K562 (cell line): Measurements from ENCODE around the gene PRXL2B. TPM values are rescaled to one million over a fixed set of nuclear protein-coding genes. Genes with fewer than 3 reads are reported as not detected.

Source experiments
- ATAC-seq: fragments of 200-7000 bp; cut with Tn5 transposase; 3 replicates; pipeline ENCODE4 v1.9.1; 2020; ENCODE audit warnings: moderate library complexity
- BruUV-seq: library from RNA; stranded (reverse); fragments of 400-500 nt; replicated peaks from 2 replicates; lab custom pipeline; 2021; lab: Mats Ljungman, UMichigan
- CTCF ChIA-PET: fragments of 300-600 bp; formaldehyde crosslinking; extraction: SDS; loops from one replicate; lab custom pipeline; 2021; ENCODE audit warnings: low intra/inter-chr PET ratio; lab: Yijun Ruan, JAX
- POLR2A ChIA-PET: fragments of 300-600, 350-650 bp; sonication (Branson Sonifier 250); formaldehyde crosslinking; extraction: SDS; loops from one replicate; lab custom pipeline; 2021; ENCODE audit warnings: antibody characterized with exemption, inconsistent platforms; lab: Yijun Ruan, JAX
- DNase-seq, 4 experiments: peaks; one replicate each; pipeline versions ENCODE4 v3.0.0 to v3.0.0-alpha.2; 2011 to 2018; ENCODE audit warnings: low spot score in 3 of 4, mixed read lengths in 3 of 4; ENCODE audit errors: extremely low read depth in 1 of 4
- FAIRE-seq: peaks from 2 replicates; lab custom pipeline; 2011; peaks lifted over from hg19 to GRCh38; lab: Jason Lieb, UNC
- H2AFZ ChIP-seq: 2 replicates; pipeline ENCODE4 v1.6.0; 2011; ENCODE audit warnings: low read depth, low read length, control low read depth, inconsistent platforms
- H3K27ac ChIP-seq: fragments of 200-600 bp; 3 replicates; pipeline ENCODE4 v1.8.0; 2011; ENCODE audit warnings: low read depth, mild to moderate bottlenecking, control low read depth, inconsistent platforms, low read length, moderate library complexity, mixed read lengths; ENCODE audit errors: extremely low read depth
- H3K27me3 ChIP-seq, 2 experiments: fragments of 300-600 bp in 1 of 2; 2 replicates in 1 of 2; 3 replicates in 1 of 2; pipeline versions ENCODE4 v1.6.0 to v1.8.0; 2011; ENCODE audit warnings: inconsistent platforms in 2 of 2, low read length in 2 of 2, mild to moderate bottlenecking in 1 of 2, mixed read lengths in 1 of 2, moderate library complexity in 1 of 2; ENCODE audit not compliant: control insufficient read depth in 2 of 2, insufficient read depth in 2 of 2
- H3K36me3 ChIP-seq: fragments of 300-600 bp; 3 replicates; pipeline ENCODE4 v1.8.0; 2011; ENCODE audit warnings: mild to moderate bottlenecking, low read length, inconsistent platforms; ENCODE audit not compliant: control insufficient read depth, insufficient read depth
- H3K4me1 ChIP-seq, 2 experiments: fragments of 200-600 bp in 1 of 2; replicated peaks in 1 of 2; 2 replicates in 1 of 2; 3 replicates in 1 of 2; pipeline versions ENCODE4 v1.5.1 to v1.8.0; 2011; ENCODE audit warnings: inconsistent platforms in 2 of 2, low read length in 2 of 2, mild to moderate bottlenecking in 1 of 2, mixed read lengths in 1 of 2, moderate library complexity in 1 of 2; ENCODE audit not compliant: control insufficient read depth in 2 of 2, insufficient read depth in 2 of 2
- H3K4me2 ChIP-seq: 2 replicates; pipeline ENCODE4 v1.6.1; 2011; ENCODE audit warnings: low read length, control low read depth, inconsistent platforms, mixed read lengths; ENCODE audit not compliant: insufficient read depth
- H3K4me3 ChIP-seq: fragments of 200-600 bp; sonication (generic), shearing (Covaris generic); 2 replicates; pipeline ENCODE4 v1.5.1; 2016; ENCODE audit warnings: control low read depth, inconsistent platforms
- H3K79me2 ChIP-seq: fragments of 200-600 bp; 3 replicates; pipeline ENCODE4 v1.8.0; 2011; ENCODE audit warnings: low read length, inconsistent platforms; ENCODE audit not compliant: control insufficient read depth, insufficient read depth
- H3K9ac ChIP-seq, 2 experiments: 2 replicates each; pipeline versions ENCODE4 v1.6.0 to v1.6.1; 2011; ENCODE audit warnings: low read depth in 2 of 2, low read length in 2 of 2, control low read depth in 1 of 2, inconsistent platforms in 1 of 2, mild to moderate bottlenecking in 1 of 2, mixed read lengths in 1 of 2; ENCODE audit not compliant: insufficient read depth in 1 of 2
- H3K9me1 ChIP-seq: one replicate; pipeline ENCODE4 v1.6.0; 2011; ENCODE audit warnings: inconsistent platforms, mild to moderate bottlenecking, low read length, moderate library complexity; ENCODE audit not compliant: control insufficient read depth, insufficient read depth
- H3K9me3 ChIP-seq: replicated peaks from 2 replicates; pipeline ENCODE4 v1.5.1; 2011; ENCODE audit warnings: low read depth, low read length, inconsistent platforms; ENCODE audit not compliant: control insufficient read depth, insufficient read depth
- H4K20me1 ChIP-seq: replicated peaks from 2 replicates; pipeline ENCODE4 v1.6.1; 2011; ENCODE audit warnings: low read length, inconsistent platforms, mixed read lengths; ENCODE audit not compliant: control insufficient read depth, insufficient read depth
- ELF1 ChIP-seq: fragments of 200-800 bp; sonication (Bioruptor generic); IDR thresholded peaks from 2 replicates; pipeline ENCODE4 v1.6.1; 2016; ENCODE audit warnings: missing genetic modification characterization, missing compliant biosample characterization
- MAFF ChIP-seq: IDR thresholded peaks from 2 replicates; pipeline ENCODE4 v1.6.1; 2012; ENCODE audit warnings: low read length, improper control_type of control experiment
- NEUROD1 ChIP-seq: fragments of 150-350 bp; IDR thresholded peaks from 2 replicates; pipeline ENCODE4 v1.6.1; 2014; ENCODE audit warnings: borderline replicate concordance, low read length, low read depth; ENCODE audit not compliant: partially characterized antibody
- PHF20 ChIP-seq: fragments of 450-650 bp; IDR thresholded peaks from 2 replicates; pipeline ENCODE4 v1.6.1; 2018; ENCODE audit not compliant: partially characterized antibody
- SIN3A ChIP-seq, 2 experiments: fragments of 150-350 bp in 1 of 2; IDR thresholded peaks; 2 replicates each; pipeline ENCODE4 v1.6.1; 2011 to 2016; ENCODE audit warnings: borderline replicate concordance in 2 of 2, low read depth in 2 of 2, low read length in 2 of 2, mild to moderate bottlenecking in 2 of 2, moderate library complexity in 2 of 2; ENCODE audit not compliant: control insufficient read depth in 1 of 2
- XRCC4 ChIP-seq: IDR thresholded peaks from one replicate; pipeline ENCODE4 v1.6.1; 2011; ENCODE audit not compliant: insufficient read depth, insufficient read length; ENCODE audit errors: extremely low read depth
- ZFPM2 ChIP-seq: fragments of 250-450 bp; sonication (Bioruptor Pico); IDR thresholded peaks from 2 replicates; pipeline ENCODE4 v1.5.1; 2022; ENCODE audit warnings: mild to moderate bottlenecking
- ZNF586 ChIP-seq: fragments of 450-650 bp; formaldehyde crosslinking; conservative IDR thresholded peaks from 2 replicates; pipeline ENCODE4 v1.4.0; 2020; ENCODE audit warnings: mild to moderate bottlenecking, moderate library complexity
- ZNF699 ChIP-seq: fragments of 250-450 bp; sonication (Bioruptor Pico); IDR thresholded peaks from 2 replicates; pipeline ENCODE4 v1.8.0; 2021; ENCODE audit warnings: mild to moderate bottlenecking, moderate library complexity; ENCODE audit not compliant: insufficient replicate concordance
- ZNF79 ChIP-seq: fragments of 250-450 bp; sonication (Bioruptor Pico); IDR thresholded peaks from 2 replicates; pipeline ENCODE4 v1.4.0; 2020; ENCODE audit warnings: low read depth, mild to moderate bottlenecking, moderate library complexity
- WGBS: fragments of 100-300 bp; shearing (Covaris generic); methylation state at CpG from one replicate; pipeline ENCODE4 v1.1.6; 2016; ENCODE audit warnings: low coverage, mixed read lengths; ENCODE audit not compliant: insufficient coverage; ENCODE audit errors: missing lambda C conversion rate; 5-methylcytosine and 5-hydroxymethylcytosine counted together
- in situ Hi-C: fragments of 300-500 bp; cut with MboI; formaldehyde crosslinking; loops from 4 replicates; pipeline ENCODE4 v1.15.0; 2018; ENCODE audit warnings: inconsistent platforms, mixed read lengths
- intact Hi-C: fragments of 100-400 bp; cut with micrococcal nuclease; formaldehyde crosslinking; loops from 2 replicates; pipeline ENCODE4 v1.14.2; 2022
- polyA plus RNA-seq, 8 experiments: library from polyadenylated mRNA; depleted of rRNA in 4 of 8; stranded (reverse) in 5 of 8; unstranded in 3 of 8; fragments of >200 nt; fragmentation: Nextera tagmentation in 2 of 8; fragmentation: Illumina TruSeq in 1 of 8; extraction: Ambion mirVana in 2 of 8; extraction: Trizol in 1 of 8; gene quantifications; 2 replicates each; pipeline versions ENCODE4 v1.2.1 to v1.2.3, GENCODE V29; 2011 to 2014; ENCODE audit warnings: inconsistent platforms in 1 of 8, missing spikeins in 1 of 8
- total RNA-seq, 7 experiments: library from RNA; depleted of rRNA in 6 of 7; stranded (reverse); fragments of >200 nt in 6 of 7; fragmentation: Illumina TruSeq in 2 of 7; extraction: Trizol in 2 of 7; gene quantifications; 2 replicates each; pipeline versions ENCODE4 v1.2.1 to v1.2.3, GENCODE V29; 2011 to 2021; ENCODE audit warnings: low replicate concordance in 1 of 7
- TF ChIP-seq, protein P1 (sequence below): IDR thresholded peaks from 2 replicates; pipeline ENCODE4 v1.6.1; 2011; ENCODE audit not compliant: insufficient read length; ENCODE audit errors: extremely low read depth
- TF ChIP-seq, protein P2 (sequence below): IDR thresholded peaks from 2 replicates; pipeline ENCODE4 v1.6.1; 2014; ENCODE audit warnings: antibody characterized with exemption

PRXL2B gene
- total and polyA plus RNA-seq, 9 of the 15 experiments (the other 6 are each of a cell fraction or from before 2014, with no cell fraction given) = 0.99 to 25.3 (median 11.8) TPM

DNA sequence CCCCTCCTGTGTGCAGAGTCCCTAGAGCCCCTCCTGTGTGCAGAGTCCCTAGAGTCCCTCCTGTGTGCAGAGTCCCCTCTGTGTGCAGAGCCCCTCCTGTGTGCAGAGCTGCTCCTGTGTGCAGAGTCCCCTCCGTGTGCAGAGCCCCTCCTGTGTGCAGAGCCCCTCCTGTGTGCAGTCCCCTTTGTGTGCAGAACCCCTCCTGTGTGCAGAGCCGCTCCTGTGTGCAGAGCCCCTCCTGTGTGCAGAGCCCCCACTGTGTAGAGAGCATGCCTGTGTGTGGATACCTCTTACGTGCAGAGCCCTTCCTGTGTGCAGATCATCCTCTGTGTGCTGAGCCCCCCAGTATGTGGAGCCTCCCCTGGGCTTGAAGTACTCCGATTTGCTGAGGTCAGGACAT is 48.2 kb upstream of the PRXL2B start:
- CTCF ChIA-PET = no interaction called here
- in situ Hi-C loops = loop anchor here (5.0 to 25.0 kb wide), 2 partner anchors 126 to 351 kb away; partner anchors contain the start of genes FAAP20 and PEX10
- intact Hi-C loops = no loop called here

More for the DNA sequence above, 48.2 kb upstream of the PRXL2B start:
- H4K20me1 ChIP-seq = no peaks in the 10 kb centered on the region
- no peak overlapping the region for H3K4me3 ChIP-seq
- H3K79me2 ChIP-seq = no peaks in the 10 kb centered on the region
- POLR2A ChIA-PET = interaction anchor here (0.5 kb wide), 1 partner anchor 319 kb away, joined by 3 read pairs; no protein-coding TSS in a partner anchor
- no peak overlapping the region for H2AFZ ChIP-seq
- no peak for ATAC-seq
- H3K27ac ChIP-seq = no peak overlapping the region
- TF ChIP-seq ZFPM2 (no peak), ZNF699 (CRISPR knock-in tag) (no peak), NEUROD1 (no peak), ELF1 (tag) (no peak), ZNF586 (CRISPR knock-in tag) (no peak), SIN3A (IDR thresholded peaks at IDR 0.05; ENCODE audit: borderline replicate concordance in 2 of 2, control insufficient read depth in 1 of 2, low read depth in 2 of 2, low read length in 2 of 2) (no peak), ZNF79 (CRISPR knock-in tag) (no peak), XRCC4 (no peak), PHF20 (no peak), MAFF (no peak)
- TF ChIP-seq, protein P1, sequence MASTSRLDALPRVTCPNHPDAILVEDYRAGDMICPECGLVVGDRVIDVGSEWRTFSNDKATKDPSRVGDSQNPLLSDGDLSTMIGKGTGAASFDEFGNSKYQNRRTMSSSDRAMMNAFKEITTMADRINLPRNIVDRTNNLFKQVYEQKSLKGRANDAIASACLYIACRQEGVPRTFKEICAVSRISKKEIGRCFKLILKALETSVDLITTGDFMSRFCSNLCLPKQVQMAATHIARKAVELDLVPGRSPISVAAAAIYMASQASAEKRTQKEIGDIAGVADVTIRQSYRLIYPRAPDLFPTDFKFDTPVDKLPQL = no peak
- TF ChIP-seq, protein P2, sequence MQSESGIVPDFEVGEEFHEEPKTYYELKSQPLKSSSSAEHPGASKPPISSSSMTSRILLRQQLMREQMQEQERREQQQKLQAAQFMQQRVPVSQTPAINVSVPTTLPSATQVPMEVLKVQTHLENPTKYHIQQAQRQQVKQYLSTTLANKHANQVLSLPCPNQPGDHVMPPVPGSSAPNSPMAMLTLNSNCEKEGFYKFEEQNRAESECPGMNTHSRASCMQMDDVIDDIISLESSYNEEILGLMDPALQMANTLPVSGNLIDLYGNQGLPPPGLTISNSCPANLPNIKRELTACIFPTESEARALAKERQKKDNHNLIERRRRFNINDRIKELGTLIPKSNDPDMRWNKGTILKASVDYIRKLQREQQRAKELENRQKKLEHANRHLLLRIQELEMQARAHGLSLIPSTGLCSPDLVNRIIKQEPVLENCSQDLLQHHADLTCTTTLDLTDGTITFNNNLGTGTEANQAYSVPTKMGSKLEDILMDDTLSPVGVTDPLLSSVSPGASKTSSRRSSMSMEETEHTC = no peak
- TF ChIP-seq, all 486 proteins: peak for 0
- no peak overlapping the region for H3K4me2 ChIP-seq
- BruUV-seq = no TSS peak
- H3K4me1 ChIP-seq = peaks cover 28 to 73% of the 10 kb centered on the region in 2 experiments
- WGBS = 13% methylated on average over 3 of the region's 4 CpGs
- H3K36me3 ChIP-seq = no peaks in the 10 kb centered on the region
- H3K9me1 ChIP-seq = peaks cover 3% of the 10 kb centered on the region
- peaks cover 10 to 38% of the 10 kb centered on the region in 2 experiments; a peak in 4 of 5 replicates for H3K27me3 ChIP-seq
- FAIRE-seq (no peak), DNase-seq (no peak)
- H3K9ac ChIP-seq = no peak overlapping the region
- no peaks in the 10 kb centered on the region for H3K9me3 ChIP-seq
